Measurements from ENCODE around the gene SERPINB2. TPM values are rescaled to one million over a fixed set of nuclear protein-coding genes. Genes with fewer than 3 reads are reported as not detected.

SERPINB2 gene, protein sequence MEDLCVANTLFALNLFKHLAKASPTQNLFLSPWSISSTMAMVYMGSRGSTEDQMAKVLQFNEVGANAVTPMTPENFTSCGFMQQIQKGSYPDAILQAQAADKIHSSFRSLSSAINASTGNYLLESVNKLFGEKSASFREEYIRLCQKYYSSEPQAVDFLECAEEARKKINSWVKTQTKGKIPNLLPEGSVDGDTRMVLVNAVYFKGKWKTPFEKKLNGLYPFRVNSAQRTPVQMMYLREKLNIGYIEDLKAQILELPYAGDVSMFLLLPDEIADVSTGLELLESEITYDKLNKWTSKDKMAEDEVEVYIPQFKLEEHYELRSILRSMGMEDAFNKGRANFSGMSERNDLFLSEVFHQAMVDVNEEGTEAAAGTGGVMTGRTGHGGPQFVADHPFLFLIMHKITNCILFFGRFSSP
- total RNA-seq (2021) (not detected in 3 replicates), Bru-seq, nascent RNA (not detected)
- long read RNA-seq, experiment 1: 0 reads
- long read RNA-seq, experiment 2: 0 reads
- long read RNA-seq, experiment 3: 0 reads

GRCh38 chr18:63887424-63887823, at the start of gene SERPINB2:
Gene SERPINB2 (plus strand): TSS chr18:63887705. CDS start chr18:63891445, 3,740 bp downstream.
- Mint-ChIP-seq H3K27ac (no peak within 1 kb of the TSS), H3K36me3 (no peaks in the 10 kb centered on the region), H3K27me3 (ENCODE audit: low read depth) (no peaks in the 10 kb centered on the region), H3K4me1 (no peaks in the 10 kb centered on the region), H3K4me3 (no peak within 1 kb of the TSS), H3K9me3 (no peaks in the 10 kb centered on the region)
- ChIA-PET POLR2A (no interaction called here), CTCF (no interaction called here)
- no peak for TF ChIP-seq FOXP1 (CRISPR knock-in tag; IDR thresholded peaks at IDR 0.05; ENCODE audit: borderline replicate concordance)
- TF ChIP-seq ZBTB21 (CRISPR knock-in tag; IDR thresholded peaks at IDR 0.05; ENCODE audit: borderline replicate concordance): no peak
- no peak for TF ChIP-seq FOXK1 (CRISPR knock-in tag; IDR thresholded peaks at IDR 0.05)
- no peak for TF ChIP-seq MYBL2 (CRISPR knock-in tag; IDR thresholded peaks at IDR 0.05)
- no peak for TF ChIP-seq FOXJ3 (CRISPR knock-in tag; IDR thresholded peaks at IDR 0.05; ENCODE audit: borderline replicate concordance)
- no peak for TF ChIP-seq MXD4 (CRISPR knock-in tag; IDR thresholded peaks at IDR 0.05; ENCODE audit: borderline replicate concordance)
- TF ChIP-seq GRHL2 (CRISPR knock-in tag; IDR thresholded peaks at IDR 0.05; ENCODE audit: insufficient replicate concordance, severe bottlenecking): no peak
- no peak for TF ChIP-seq ZNF219 (CRISPR knock-in tag; IDR thresholded peaks at IDR 0.05; ENCODE audit: borderline replicate concordance)
- no peak for TF ChIP-seq KAT7 (CRISPR knock-in tag; IDR thresholded peaks at IDR 0.05; ENCODE audit: borderline replicate concordance)
- TF ChIP-seq, protein P1, sequence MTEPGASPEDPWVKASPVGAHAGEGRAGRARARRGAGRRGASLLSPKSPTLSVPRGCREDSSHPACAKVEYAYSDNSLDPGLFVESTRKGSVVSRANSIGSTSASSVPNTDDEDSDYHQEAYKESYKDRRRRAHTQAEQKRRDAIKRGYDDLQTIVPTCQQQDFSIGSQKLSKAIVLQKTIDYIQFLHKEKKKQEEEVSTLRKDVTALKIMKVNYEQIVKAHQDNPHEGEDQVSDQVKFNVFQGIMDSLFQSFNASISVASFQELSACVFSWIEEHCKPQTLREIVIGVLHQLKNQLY (CRISPR knock-in tag; IDR thresholded peaks at IDR 0.05): no peak
- no peak for TF ChIP-seq HMGA2 (CRISPR knock-in tag; IDR thresholded peaks at IDR 0.05)
- TF ChIP-seq, protein P2, sequence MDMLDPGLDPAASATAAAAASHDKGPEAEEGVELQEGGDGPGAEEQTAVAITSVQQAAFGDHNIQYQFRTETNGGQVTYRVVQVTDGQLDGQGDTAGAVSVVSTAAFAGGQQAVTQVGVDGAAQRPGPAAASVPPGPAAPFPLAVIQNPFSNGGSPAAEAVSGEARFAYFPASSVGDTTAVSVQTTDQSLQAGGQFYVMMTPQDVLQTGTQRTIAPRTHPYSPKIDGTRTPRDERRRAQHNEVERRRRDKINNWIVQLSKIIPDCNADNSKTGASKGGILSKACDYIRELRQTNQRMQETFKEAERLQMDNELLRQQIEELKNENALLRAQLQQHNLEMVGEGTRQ (CRISPR knock-in tag; IDR thresholded peaks at IDR 0.05): no peak
- no peak for TF ChIP-seq NFE2L1 (CRISPR knock-in tag; IDR thresholded peaks at IDR 0.05)
- TF ChIP-seq, protein P3, sequence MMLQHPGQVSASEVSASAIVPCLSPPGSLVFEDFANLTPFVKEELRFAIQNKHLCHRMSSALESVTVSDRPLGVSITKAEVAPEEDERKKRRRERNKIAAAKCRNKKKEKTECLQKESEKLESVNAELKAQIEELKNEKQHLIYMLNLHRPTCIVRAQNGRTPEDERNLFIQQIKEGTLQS (CRISPR knock-in tag; conservative IDR thresholded peaks at IDR 0.05): no peak
- no peak for TF ChIP-seq USF1 (CRISPR knock-in tag; IDR thresholded peaks at IDR 0.05)
- TF ChIP-seq E2F5 (CRISPR knock-in tag; IDR thresholded peaks at IDR 0.05): no peak
- no peak for TF ChIP-seq ERG (CRISPR knock-in tag; IDR thresholded peaks at IDR 0.05)
- ATAC-seq: no peak
- DNase-seq (ENCODE audit: low spot score): no peak

DNA sequence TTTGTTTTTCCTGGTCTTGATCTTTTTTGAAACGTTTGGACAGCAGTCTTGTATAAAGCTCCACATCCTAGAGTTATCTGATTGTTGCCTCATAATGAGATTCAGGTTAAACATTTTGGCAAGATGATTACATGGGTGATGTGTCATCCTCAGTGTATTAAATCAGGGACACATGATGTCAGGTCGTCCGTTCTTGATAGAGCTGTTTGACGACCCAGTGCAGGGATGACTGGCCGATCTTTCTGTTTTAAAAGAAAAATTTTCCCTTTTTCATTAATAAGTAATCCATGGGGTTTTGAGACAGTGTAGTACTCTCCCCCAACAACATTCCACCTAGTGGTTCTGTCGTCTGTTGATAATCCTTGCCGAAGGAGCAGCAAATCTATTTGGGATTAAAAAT, 44.5 kb upstream of the SERPINB2 start:
- ATAC-seq (no peak), DNase-seq (ENCODE audit: low spot score) (no peak)
- no peak overlapping the region for H3K4me3 Mint-ChIP-seq
- POLR2A ChIA-PET: interaction anchor here (0.7 kb wide), 1 partner anchor 493 kb away, joined by 5 read pairs; no protein-coding TSS in a partner anchor
- H3K9me3 Mint-ChIP-seq: no peaks in the 10 kb centered on the region
- H3K36me3 Mint-ChIP-seq: no peaks in the 10 kb centered on the region
- no peak overlapping the region for H3K27ac Mint-ChIP-seq
- no peaks in the 10 kb centered on the region for H3K27me3 Mint-ChIP-seq (ENCODE audit: low read depth)
- CTCF ChIA-PET: interaction anchor here (1.0 to 1.4 kb wide), 5 partner anchors 18 to 332 kb away, joined by 3 to 9 read pairs (median 8); no protein-coding TSS in a partner anchor
- H3K4me1 Mint-ChIP-seq: no peaks in the 10 kb centered on the region
- no peak for TF ChIP-seq ZNF232 (CRISPR knock-in tag; IDR thresholded peaks at IDR 0.05)
- TF ChIP-seq ZNF671 (CRISPR knock-in tag; IDR thresholded peaks at IDR 0.05): no peak
- TF ChIP-seq EMX1 (CRISPR knock-in tag; IDR thresholded peaks at IDR 0.05): no peak
- TF ChIP-seq, protein P2 (CRISPR knock-in tag; IDR thresholded peaks at IDR 0.05): no peak
- TF ChIP-seq JAZF1 (CRISPR knock-in tag; IDR thresholded peaks at IDR 0.05): no peak
- no peak for TF ChIP-seq SMAD4 (CRISPR knock-in tag; IDR thresholded peaks at IDR 0.05)
- no peak for TF ChIP-seq RELA (CRISPR knock-in tag; IDR thresholded peaks at IDR 0.05; ENCODE audit: borderline replicate concordance)
- no peak for TF ChIP-seq TEAD1 (CRISPR knock-in tag; IDR thresholded peaks at IDR 0.05)
- no peak for TF ChIP-seq RORB (CRISPR knock-in tag; IDR thresholded peaks at IDR 0.05)
- no peak for TF ChIP-seq ATF1 (CRISPR knock-in tag; IDR thresholded peaks at IDR 0.05)
- TF ChIP-seq ZMAT4 (CRISPR knock-in tag; IDR thresholded peaks at IDR 0.05): no peak
- TF ChIP-seq CREB1 (CRISPR knock-in tag; IDR thresholded peaks at IDR 0.05): no peak
- TF ChIP-seq GRHL2 (CRISPR knock-in tag; IDR thresholded peaks at IDR 0.05; ENCODE audit: insufficient replicate concordance, severe bottlenecking): no peak

Data from WTC11 (cell line).